DMS 273 (cell line): ENCODE results near the gene SNAPIN.

Experiments used
- DNase-seq: peaks from one replicate; lab custom pipeline; 2025; ENCODE audit not compliant: unreplicated experiment; lab: John Stamatoyannopoulos, UW

Gene SNAPIN

DNA sequence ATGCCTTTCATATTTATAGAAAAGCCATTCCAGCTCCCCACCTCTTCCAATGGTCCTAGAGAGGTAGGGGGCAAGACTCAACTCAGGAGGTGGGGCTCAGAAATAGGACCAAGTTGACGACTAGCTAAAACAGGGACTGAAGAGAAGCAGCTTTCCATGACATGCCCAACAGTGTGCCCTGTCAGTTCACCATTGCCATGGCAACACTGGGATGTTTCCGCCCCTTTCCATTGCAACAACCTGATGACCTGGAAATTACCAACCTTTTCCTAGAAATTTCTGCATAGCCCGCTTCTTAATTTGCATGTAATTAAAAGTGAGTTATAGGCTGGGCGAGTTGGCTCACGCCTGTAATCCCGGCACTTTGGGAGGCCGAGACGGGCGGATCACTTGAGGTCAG, 47.0 kb downstream of the SNAPIN start:
- no peak for DNase-seq

GRCh38 chr1:153711026-153711425, 52.5 kb downstream of the SNAPIN start:
- DNase-seq: no peak
